IPS-18c (cell line): Measurements from ENCODE around the gene GMEB2.
"Not testable (repeated sequence)": the region's sequence is repeated elsewhere in the genome, so short reads cannot be mapped to it uniquely, and the experiment has no call there.

Experiments used
- H3K4me3 ChIP-seq: 2 replicates; pipeline ENCODE4 v1.7.0; 2013; ENCODE audit warnings: low read depth, mild to moderate bottlenecking, low read length, moderate library complexity; ENCODE audit not compliant: insufficient read depth
- H3K9me3 ChIP-seq: one replicate; pipeline ENCODE4 v1.6.1; 2013; ENCODE audit warnings: mild to moderate bottlenecking, low read length, moderate library complexity; ENCODE audit not compliant: control insufficient read depth, insufficient read depth

GMEB2 gene

DNA sequence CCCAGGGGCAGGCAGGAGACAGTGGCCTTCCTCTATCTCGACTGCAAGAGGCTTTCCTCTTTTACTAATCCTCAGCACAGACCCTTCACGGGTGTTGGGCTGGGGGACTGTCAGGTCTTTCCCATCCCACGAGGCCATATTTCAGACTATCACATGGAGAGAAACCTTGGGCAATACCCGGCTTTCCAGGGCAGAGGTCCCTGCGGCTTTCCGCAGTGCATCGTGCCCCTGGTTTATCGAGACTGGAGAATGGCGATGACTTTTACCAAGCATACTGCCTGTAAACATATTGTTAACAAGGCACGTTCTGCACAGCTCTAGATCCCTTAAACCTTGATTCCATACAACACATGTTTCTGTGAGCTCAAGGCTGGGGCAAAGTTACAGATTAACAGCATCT lies 33.3 kb upstream of the GMEB2 start:
- H3K4me3 ChIP-seq, H3K9me3 ChIP-seq: not testable (repeated sequence)

GRCh38 chr20:63659370-63659769 lies 32.5 kb upstream of the GMEB2 start:
- H3K4me3 ChIP-seq, result peak overlapping the region; percentile 100
- no peaks in the 10 kb centered on the region for H3K9me3 ChIP-seq

- Histone ChIP-seq H3K4me3 (peak overlapping the region; percentile 100), H3K9me3 (no peaks in the 10 kb centered on the region)
Measured at GRCh38 chr20:63658749-63659187, 31.9 kb upstream of the GMEB2 start.

DNA sequence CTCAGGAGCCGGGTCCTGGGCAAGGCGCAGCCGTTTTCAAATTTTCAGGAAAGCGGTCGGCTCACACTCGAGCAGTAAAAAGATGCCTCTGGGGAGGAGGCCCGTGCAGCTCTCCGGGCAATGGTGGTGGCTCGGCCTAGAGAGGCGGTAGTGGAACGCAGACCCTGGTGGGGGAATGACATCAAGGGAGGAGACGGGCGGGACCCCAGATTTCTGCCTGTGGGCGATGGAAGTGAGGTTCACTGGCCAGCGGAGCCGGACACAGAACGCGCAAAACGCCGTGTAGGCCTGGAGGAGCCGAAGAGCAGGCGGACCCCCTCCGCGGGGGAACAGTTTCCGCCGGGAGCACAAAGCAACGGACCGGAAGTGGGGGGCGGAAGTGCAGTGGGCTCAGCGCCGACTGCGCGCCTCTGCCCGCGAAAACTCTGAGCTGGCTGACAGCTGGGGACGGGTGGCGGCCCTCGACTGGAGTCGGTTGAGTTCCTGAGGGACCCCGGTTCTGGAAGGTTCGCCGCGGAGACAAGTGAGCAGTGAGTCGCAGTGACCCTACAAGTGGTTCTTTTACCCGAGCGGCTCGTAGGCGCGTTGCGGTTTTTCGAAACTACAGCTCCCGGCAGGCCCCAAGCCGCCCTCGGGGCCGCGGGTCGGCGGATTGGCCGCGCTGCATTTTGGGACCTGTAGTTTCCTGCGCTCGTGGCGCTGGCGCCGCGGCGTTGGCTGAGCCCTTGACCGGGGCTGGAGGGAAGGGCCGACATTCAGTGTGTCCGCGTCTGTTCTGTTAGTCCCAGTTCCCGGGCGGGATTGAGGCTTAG lies 31.2 kb upstream of the GMEB2 start, which contains the start of gene RTEL1:
TSS of gene RTEL1 (plus strand) at position 376 of the 812 bp plus-strand sequence. CDS start 1,091 bp downstream, outside the sequence.
- H3K9me3 ChIP-seq, result no peaks in the 10 kb centered on the region
- H3K4me3 ChIP-seq, result peak within 1 kb of the TSS; percentile 100

DNA sequence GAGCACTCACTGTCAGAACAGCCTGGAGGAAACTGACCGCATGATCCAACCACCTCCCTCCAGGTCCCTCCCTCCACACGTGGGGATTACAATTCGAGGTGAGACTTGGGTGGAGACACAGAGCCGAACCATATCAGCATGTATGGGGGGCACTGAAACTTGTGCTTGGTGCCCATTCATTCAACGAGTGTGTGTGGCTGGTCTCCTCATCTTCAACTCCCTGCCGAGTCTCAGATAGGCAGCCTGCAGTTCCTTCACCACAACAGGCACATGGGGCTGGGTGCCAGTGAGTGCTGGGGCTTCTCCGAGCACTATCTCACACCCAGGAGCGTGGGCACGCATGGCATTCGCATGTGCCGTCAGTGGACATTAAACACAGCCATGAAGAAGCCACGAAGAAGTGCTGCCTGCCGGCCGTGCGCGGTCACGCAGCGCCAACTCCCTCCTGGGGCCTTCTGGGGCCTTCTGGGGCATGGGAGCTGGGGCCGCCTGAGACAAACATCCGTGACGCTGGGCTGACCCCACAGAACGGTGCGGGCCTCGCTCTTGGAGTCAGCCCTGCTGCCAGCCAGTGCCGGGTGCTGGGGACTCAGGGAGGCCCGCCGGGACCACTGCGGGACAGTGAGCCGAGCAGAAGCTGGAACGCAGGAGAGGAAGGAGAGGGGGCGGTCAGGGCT lies 30.5 kb upstream of the GMEB2 start:
- Histone ChIP-seq H3K9me3 (no peaks in the 10 kb centered on the region), H3K4me3 (peak overlapping the region; percentile 100)

GRCh38 chr20:63656451-63656850 lies 29.6 kb upstream of the GMEB2 start:
- H3K9me3 ChIP-seq, result no peaks in the 10 kb centered on the region
- H3K4me3 ChIP-seq, result no peak overlapping the region

DNA sequence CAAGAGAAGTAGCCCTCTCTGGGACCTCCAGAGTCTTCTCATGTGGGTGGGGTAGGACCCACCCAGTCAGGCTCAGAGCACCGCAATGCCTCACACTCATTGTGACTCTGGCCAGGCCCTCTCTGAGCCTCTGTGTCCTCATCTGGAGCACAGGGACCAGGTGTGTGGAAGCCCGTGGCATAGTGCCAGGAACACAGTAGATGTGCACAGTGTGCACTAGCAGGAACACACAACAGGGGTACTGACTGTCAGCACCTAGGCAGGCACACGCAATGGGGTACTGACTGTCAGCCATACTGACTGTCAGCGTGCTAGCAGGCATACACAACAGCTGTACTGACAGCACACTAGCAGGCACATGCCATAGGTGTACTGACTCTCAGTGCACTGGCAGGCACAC lies 28.3 kb upstream of the GMEB2 start:
- H3K4me3 ChIP-seq, result no peak overlapping the region

DNA sequence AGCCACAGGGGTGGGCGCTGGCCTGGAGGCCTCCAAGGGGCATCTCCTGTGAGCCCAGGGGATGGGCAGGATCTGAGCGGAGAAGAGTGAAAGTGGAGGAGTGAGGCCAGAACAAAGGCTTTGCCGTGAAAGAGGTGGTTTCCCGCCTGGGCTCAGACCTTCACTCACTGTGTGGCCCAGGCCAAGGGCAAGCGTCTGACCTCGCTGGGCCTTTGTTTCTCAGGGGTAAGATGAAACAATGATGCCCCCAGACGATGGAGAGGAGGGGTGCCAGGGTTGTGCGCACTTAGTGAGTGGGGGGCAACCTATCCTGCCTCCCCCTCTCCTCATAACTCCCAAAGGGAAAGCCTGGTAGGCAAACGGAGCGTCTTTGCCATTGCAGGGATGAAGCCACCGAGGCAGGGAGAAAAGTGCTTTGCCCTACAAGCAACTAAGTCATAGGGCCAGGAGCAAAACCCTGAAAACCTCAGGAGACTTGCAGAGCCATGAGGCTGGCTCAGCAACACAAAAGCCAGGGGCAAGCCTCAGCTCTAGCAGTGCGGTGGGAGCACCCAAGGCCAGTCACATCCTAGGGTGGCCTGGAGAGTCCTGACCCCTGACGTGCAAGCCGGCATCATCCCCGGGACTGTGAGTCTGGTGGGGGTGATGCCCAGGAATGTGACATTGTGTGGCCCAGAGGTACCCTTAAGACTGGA lies 27.2 kb upstream of the GMEB2 start:
- peak overlapping the region; percentile 77 for H3K4me3 ChIP-seq
- H3K9me3 ChIP-seq, result no peaks in the 10 kb centered on the region

More for the DNA sequence above, 28.3 kb upstream of the GMEB2 start:
- no peaks in the 10 kb centered on the region for H3K9me3 ChIP-seq

- H3K9me3 ChIP-seq, result no peaks in the 10 kb centered on the region
- H3K4me3 ChIP-seq, result peak within 1 kb of the TSS; percentile 77
Measured at GRCh38 chr20:63653041-63653973, 26.4 kb upstream of the GMEB2 start, which contains the start of gene STMN3. TSS of gene STMN3 (minus strand) at chr20:63653424. CDS start at chr20:63653345, 79 bp downstream.

DNA sequence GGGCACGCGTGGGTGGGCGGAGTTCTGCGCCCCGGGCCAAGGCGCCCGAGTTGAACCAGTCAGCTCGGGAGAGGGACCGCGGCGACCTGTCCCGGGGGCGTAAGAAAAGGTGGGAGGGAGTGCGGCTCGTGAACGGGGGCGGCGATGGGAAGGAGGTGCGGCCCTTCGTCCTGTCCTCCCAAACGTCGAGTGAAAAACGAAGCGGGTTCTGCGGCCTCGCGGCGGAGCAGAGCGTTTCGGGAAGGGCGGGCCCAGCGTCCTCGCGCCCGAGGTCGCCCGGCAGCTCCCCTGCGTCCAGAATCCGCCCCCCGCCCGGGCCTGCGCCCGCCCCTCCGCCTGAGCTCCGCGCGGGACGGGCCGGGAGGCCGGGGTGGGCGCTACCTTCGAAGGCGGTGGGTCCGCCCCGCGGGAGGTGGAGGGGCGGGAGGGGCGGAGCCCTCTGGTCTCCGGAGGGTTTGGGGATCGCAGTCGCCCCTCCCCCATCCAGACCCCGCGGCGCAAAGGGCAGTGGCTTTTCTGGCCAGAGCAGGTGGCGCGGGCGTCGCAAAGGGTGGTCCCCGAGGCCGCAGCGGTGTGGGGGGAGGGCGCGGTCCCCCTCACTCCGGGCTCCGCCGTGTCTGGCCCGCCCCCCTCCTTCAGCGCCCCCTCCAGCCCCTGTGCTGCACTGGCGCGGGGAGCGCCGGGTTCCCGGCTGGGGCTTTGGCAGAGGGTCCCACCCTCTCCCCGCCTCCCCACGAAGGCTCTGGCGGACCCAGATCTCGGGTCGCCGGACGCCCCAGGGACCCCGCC lies 25.5 kb upstream of the GMEB2 start:
- H3K9me3 ChIP-seq, result no peaks in the 10 kb centered on the region
- H3K4me3 ChIP-seq, result peak overlapping the region; percentile 60

DNA sequence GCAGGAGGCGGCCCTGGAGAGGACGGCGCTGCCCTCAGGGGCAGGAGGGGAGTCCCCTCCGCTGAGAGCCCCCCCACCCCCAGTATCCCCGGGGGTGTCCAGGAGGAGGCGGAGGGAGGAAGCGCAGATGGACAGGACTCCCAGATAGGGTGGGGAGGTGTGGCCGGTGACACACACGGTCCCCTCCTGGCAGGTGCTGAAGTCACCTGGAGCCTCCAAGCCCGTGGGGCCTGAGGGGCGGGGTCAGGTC lies 25.0 kb upstream of the GMEB2 start:
- Histone ChIP-seq H3K4me3 (peak overlapping the region; percentile 60), H3K9me3 (no peaks in the 10 kb centered on the region)

DNA sequence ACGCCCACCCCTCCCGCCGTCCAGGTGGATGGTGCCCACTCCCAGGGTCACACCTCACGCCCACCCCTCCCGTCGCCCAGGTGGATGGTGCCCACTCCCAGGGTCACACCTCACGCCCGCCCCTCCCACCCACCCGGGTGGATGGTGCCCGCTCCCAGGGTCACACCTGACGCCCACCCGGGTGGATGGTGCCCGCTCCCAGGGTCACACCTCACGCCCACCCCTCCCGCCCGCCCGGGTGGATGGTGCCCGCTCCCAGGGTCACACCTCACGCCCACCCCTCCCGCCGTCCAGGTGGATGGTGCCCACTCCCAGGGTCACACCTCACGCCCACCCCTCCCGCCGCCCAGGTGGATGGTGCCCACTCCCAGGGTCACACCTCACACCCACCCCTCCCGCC lies 23.6 kb upstream of the GMEB2 start:
- not testable (repeated sequence) for H3K4me3 ChIP-seq, H3K9me3 ChIP-seq

GRCh38 chr20:63648895-63649589 lies 22.1 kb upstream of the GMEB2 start:
- H3K4me3 ChIP-seq, result no peak overlapping the region
- H3K9me3 ChIP-seq, result no peaks in the 10 kb centered on the region

- Histone ChIP-seq H3K9me3 (no peaks in the 10 kb centered on the region), H3K4me3 (no peak overlapping the region)
Measured at GRCh38 chr20:63648190-63648589, 21.3 kb upstream of the GMEB2 start.

- Histone ChIP-seq H3K4me3 (no peak overlapping the region), H3K9me3 (no peaks in the 10 kb centered on the region)
Measured at GRCh38 chr20:63645218-63645617, 18.3 kb upstream of the GMEB2 start.

DNA sequence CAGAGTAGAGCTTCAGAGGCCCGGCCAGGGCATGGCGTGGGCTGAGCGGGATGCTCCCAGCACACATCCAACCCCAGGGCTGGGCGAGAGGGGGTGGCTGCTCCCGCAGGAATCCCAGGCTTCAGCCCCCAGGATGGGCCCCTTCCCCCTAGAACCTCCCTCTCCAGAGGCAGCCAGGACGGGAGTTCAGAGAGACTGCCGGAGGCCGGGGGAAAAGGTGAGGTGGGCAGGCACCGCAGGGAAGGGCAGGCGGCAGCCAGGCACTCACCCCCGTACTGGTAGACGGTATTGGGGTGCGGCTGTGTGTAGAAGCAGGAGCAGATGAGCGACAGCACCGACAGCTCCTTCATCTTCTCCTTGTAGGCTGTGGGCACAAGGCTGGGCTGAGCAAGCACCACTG lies 17.0 kb upstream of the GMEB2 start:
- Histone ChIP-seq H3K4me3 (no peak overlapping the region), H3K9me3 (no peaks in the 10 kb centered on the region)
